HEK293 (cell line): ENCODE results near the gene SLC43A1.

Experiments used
- CTCF ChIA-PET: fragments of 350-600 bp; formaldehyde crosslinking; extraction: SDS; loops from one replicate; lab custom pipeline; 2021; ENCODE audit warnings: antibody characterized with exemption; lab: Yijun Ruan, JAX
- POLR2A ChIA-PET: fragments of 300-600 bp; formaldehyde crosslinking; extraction: SDS; loops from one replicate; lab custom pipeline; 2020; ENCODE audit warnings: antibody characterized with exemption, inconsistent platforms; lab: Yijun Ruan, JAX
- H3K27ac ChIP-seq: fragments of 200-500 bp; sonication (Bioruptor generic); 2 replicates; pipeline ENCODE4 v1.5.1; 2014; ENCODE audit warnings: low read depth, low read length, control low read depth, inconsistent platforms; ENCODE audit errors: extremely low read depth
- H3K36me3 ChIP-seq, 2 experiments: fragments of 200-500 bp in 1 of 2; sonication (Bioruptor generic) in 1 of 2; 1 replicate in 1 of 2; 2 replicates in 1 of 2; pipeline ENCODE4 v1.5.1; 2014 to 2017; ENCODE audit warnings: inconsistent platforms in 2 of 2, low read length in 2 of 2; ENCODE audit not compliant: control insufficient read depth in 2 of 2, insufficient read depth in 1 of 2
- H3K4me1 ChIP-seq: fragments of 200-500 bp; sonication (Bioruptor generic); 2 replicates; pipeline ENCODE4 v1.5.1; 2014; ENCODE audit warnings: mild to moderate bottlenecking, low read length, inconsistent platforms; ENCODE audit not compliant: control insufficient read depth, insufficient read depth
- H3K4me3 ChIP-seq: 2 replicates; pipeline ENCODE4 v1.5.1; 2011; ENCODE audit warnings: low read depth, mild to moderate bottlenecking, control low read depth, low read length, moderate library complexity
- H3K9me3 ChIP-seq: fragments of 200-500 bp; sonication (Bioruptor generic); 2 replicates; pipeline ENCODE4 v1.5.1; 2014; ENCODE audit warnings: low read depth, low read length, inconsistent platforms; ENCODE audit not compliant: control insufficient read depth, insufficient read depth
- GFI1B ChIP-seq: fragments of 450-650 bp; formaldehyde crosslinking; IDR thresholded peaks from 2 replicates; pipeline ENCODE4 v1.5.1; 2016; ENCODE audit warnings: missing biosample characterization, missing genetic modification characterization
- PRDM2 ChIP-seq: fragments of 450-650 bp; formaldehyde crosslinking; IDR thresholded peaks from 2 replicates; pipeline ENCODE4 v1.5.1; 2016; ENCODE audit warnings: missing biosample characterization, missing genetic modification characterization, borderline replicate concordance
- REPIN1 ChIP-seq: fragments of 450-650 bp; formaldehyde crosslinking; IDR thresholded peaks from 2 replicates; pipeline ENCODE4 v1.5.1; 2017; ENCODE audit warnings: missing biosample characterization, missing genetic modification characterization, low read depth
- SP3 ChIP-seq: fragments of 450-650 bp; formaldehyde crosslinking; IDR thresholded peaks from 2 replicates; pipeline ENCODE4 v1.5.1; 2016; ENCODE audit warnings: missing biosample characterization, missing genetic modification characterization
- ZBTB11 ChIP-seq: fragments of 450-650 bp; formaldehyde crosslinking; conservative IDR thresholded peaks from 2 replicates; pipeline ENCODE4 v1.5.1; 2016; ENCODE audit warnings: low read depth, missing biosample characterization, missing genetic modification characterization
- ZBTB26 ChIP-seq: fragments of 450-650 bp; formaldehyde crosslinking; optimal IDR thresholded peaks from 2 replicates; pipeline ENCODE3; 2016; ENCODE audit warnings: missing biosample characterization, mild to moderate bottlenecking, missing genetic modification characterization
- ZBTB8A ChIP-seq: fragments of 450-650 bp; formaldehyde crosslinking; IDR thresholded peaks from 2 replicates; pipeline ENCODE4 v1.5.1; 2016; ENCODE audit warnings: missing biosample characterization, missing genetic modification characterization
- ZNF114 ChIP-seq: fragments of 450-650 bp; formaldehyde crosslinking; IDR thresholded peaks from 2 replicates; pipeline ENCODE4 v1.5.0; 2017; ENCODE audit warnings: missing biosample characterization, missing genetic modification characterization
- ZNF140 ChIP-seq: fragments of 450-650 bp; formaldehyde crosslinking; IDR thresholded peaks from 2 replicates; pipeline ENCODE4 v1.5.1; 2016; ENCODE audit warnings: missing biosample characterization, missing genetic modification characterization
- ZNF146 ChIP-seq: fragments of 450-650 bp; formaldehyde crosslinking; IDR thresholded peaks from 2 replicates; pipeline ENCODE4 v1.5.1; 2016; ENCODE audit warnings: missing biosample characterization, missing genetic modification characterization
- ZNF26 ChIP-seq: fragments of 450-650 bp; formaldehyde crosslinking; IDR thresholded peaks from 2 replicates; pipeline ENCODE4 v1.5.1; 2016; ENCODE audit warnings: missing biosample characterization, missing genetic modification characterization
- ZNF302 ChIP-seq: fragments of 450-650 bp; formaldehyde crosslinking; IDR thresholded peaks from 2 replicates; pipeline ENCODE4 v1.5.1; 2016; ENCODE audit warnings: missing biosample characterization, missing genetic modification characterization, low read depth
- ZNF391 ChIP-seq: fragments of 450-650 bp; formaldehyde crosslinking; IDR thresholded peaks from 2 replicates; pipeline ENCODE4 v1.5.1; 2016; ENCODE audit warnings: low read depth, missing biosample characterization, missing genetic modification characterization, borderline replicate concordance
- ZNF416 ChIP-seq: fragments of 450-650 bp; formaldehyde crosslinking; IDR thresholded peaks from 2 replicates; pipeline ENCODE4 v1.5.1; 2016; ENCODE audit warnings: missing biosample characterization, missing genetic modification characterization
- ZNF433 ChIP-seq: fragments of 450-650 bp; formaldehyde crosslinking; IDR thresholded peaks from 2 replicates; pipeline ENCODE4 v1.5.1; 2016; ENCODE audit warnings: missing biosample characterization, missing genetic modification characterization, low read depth
- ZNF473 ChIP-seq: fragments of 450-650 bp; formaldehyde crosslinking; IDR thresholded peaks from 2 replicates; pipeline ENCODE4 v1.5.1; 2017; ENCODE audit warnings: missing biosample characterization, missing genetic modification characterization
- ZNF501 ChIP-seq: fragments of 450-650 bp; formaldehyde crosslinking; IDR thresholded peaks from 2 replicates; pipeline ENCODE4 v1.5.1; 2016; ENCODE audit warnings: missing biosample characterization, missing genetic modification characterization
- ZNF600 ChIP-seq: fragments of 450-650 bp; formaldehyde crosslinking; IDR thresholded peaks from 2 replicates; pipeline ENCODE4 v1.5.1; 2016; ENCODE audit warnings: missing biosample characterization, missing genetic modification characterization
- ZNF621 ChIP-seq: fragments of 450-650 bp; formaldehyde crosslinking; IDR thresholded peaks from 2 replicates; pipeline ENCODE4 v1.5.1; 2017; ENCODE audit warnings: missing biosample characterization, missing genetic modification characterization
- ZSCAN23 ChIP-seq: fragments of 450-650 bp; formaldehyde crosslinking; IDR thresholded peaks from 2 replicates; pipeline ENCODE4 v1.5.1; 2016; ENCODE audit warnings: missing biosample characterization, missing genetic modification characterization
- ZSCAN30 ChIP-seq: fragments of 450-650 bp; IDR thresholded peaks from 2 replicates; pipeline ENCODE4 v1.5.1; 2018; ENCODE audit warnings: missing biosample characterization, mild to moderate bottlenecking, missing genetic modification characterization, moderate library complexity
- ZSCAN4 ChIP-seq: fragments of 450-650 bp; formaldehyde crosslinking; IDR thresholded peaks from 2 replicates; pipeline ENCODE4 v1.5.1; 2017; ENCODE audit warnings: missing biosample characterization, missing genetic modification characterization

Gene SLC43A1

GRCh38 chr11:57556041-57556440, 40.5 kb upstream of the SLC43A1 start (continued):
- TF ChIP-seq ZBTB26 (tag by site-specific recombination): no peak
- TF ChIP-seq REPIN1 (tag by site-specific recombination): no peak
- TF ChIP-seq ZNF26: no peak
- TF ChIP-seq ZNF473 (tag by site-specific recombination): no peak
- no peak for TF ChIP-seq ZBTB8A (tag by site-specific recombination)
- no peak for TF ChIP-seq ZSCAN4 (tag by site-specific recombination)
- TF ChIP-seq ZNF391: no peak

- Histone ChIP-seq H3K4me1 (no peaks in the 10 kb centered on the region), H3K36me3 (peaks cover 0 to 55% of the 10 kb centered on the region in 2 experiments; a peak in 2 of 3 replicates), H3K9me3 (no peaks in the 10 kb centered on the region), H3K27ac (no peak overlapping the region), H3K4me3 (no peak overlapping the region)
- ChIA-PET CTCF (interaction anchor here (0.6 to 1.3 kb wide), 5 partner anchors 9 to 172 kb away, joined by 3 to 7 read pairs (median 4); no protein-coding TSS in a partner anchor), POLR2A (no interaction called here)
- TF ChIP-seq ZNF302 (no peak), SP3 (no peak), ZNF621 (tag by site-specific recombination) (no peak), ZNF501 (tag by site-specific recombination) (no peak), ZNF146 (tag by site-specific recombination) (no peak), ZNF114 (tag by site-specific recombination) (no peak)
These were observed 39.9 kb upstream of the SLC43A1 start for GRCh38 chr11:57555393-57555792.

GRCh38 chr11:57552479-57552878, 37.0 kb upstream of the SLC43A1 start:
- Histone ChIP-seq H3K36me3 (peaks cover 0 to 51% of the 10 kb centered on the region in 2 experiments; a peak in 2 of 3 replicates), H3K27ac (no peak overlapping the region), H3K4me3 (no peak overlapping the region), H3K9me3 (no peaks in the 10 kb centered on the region), H3K4me1 (no peaks in the 10 kb centered on the region)
- CTCF ChIA-PET: interaction anchor here (0.7 to 1.3 kb wide), 4 partner anchors 25 to 304 kb away, joined by 3 to 7 read pairs (median 4); no protein-coding TSS in a partner anchor
- POLR2A ChIA-PET: no interaction called here
- TF ChIP-seq ZNF140 (tag by site-specific recombination) (no peak), ZNF416 (tag by site-specific recombination) (no peak), ZSCAN23 (no peak), ZBTB11 (tag by site-specific recombination) (no peak), PRDM2 (tag by site-specific recombination) (no peak), ZNF433 (tag by site-specific recombination) (no peak), GFI1B (tag by site-specific recombination) (no peak), ZSCAN30 (no peak), ZNF600 (tag by site-specific recombination) (no peak)
